Panc1 (cell line): Measurements from ENCODE around the gene SPATS2L. TPM values are rescaled to one million over a fixed set of nuclear protein-coding genes. Genes with fewer than 3 reads are reported as not detected.
A peak's percentile ranks its signal among the peaks of the same experiment; 100 is the strongest.

Experiments used
- ATAC-seq: fragments of 200-7000 bp; cut with Tn5 transposase; 2 replicates; pipeline ENCODE4 v1.9.1; 2020; ENCODE audit warnings: mild to moderate bottlenecking, moderate library complexity
- BruUV-seq: library from RNA; stranded (reverse); fragments of 400-500 nt; replicated peaks from 2 replicates; lab custom pipeline; 2021; lab: Mats Ljungman, UMichigan
- CTCF ChIA-PET: fragments of 300-600 bp; sonication (Branson Sonifier 250); formaldehyde crosslinking; loops from one replicate; lab custom pipeline; 2022; ENCODE audit warnings: antibody characterized with exemption; lab: Charles Lee
- POLR2A ChIA-PET: fragments of 300-600 bp; sonication (Branson Sonifier 250); formaldehyde crosslinking; loops from one replicate; lab custom pipeline; 2022; ENCODE audit warnings: antibody characterized with exemption; lab: Charles Lee
- DNase-seq: peaks from one replicate; pipeline ENCODE4 v3.0.0-alpha.2; 2010; ENCODE audit warnings: low read depth, low spot score
- H3K27ac ChIP-seq: 2 replicates; pipeline ENCODE4 v1.5.1; 2011; ENCODE audit warnings: mild to moderate bottlenecking, low read length, inconsistent platforms
- H3K27me3 ChIP-seq: fragments of 200-500 bp; sonication (Bioruptor generic); 2 replicates; pipeline ENCODE4 v1.6.0; 2014; ENCODE audit warnings: low read length, inconsistent platforms; ENCODE audit not compliant: control insufficient read depth, insufficient read depth
- H3K36me3 ChIP-seq: fragments of 200-500 bp; sonication (Bioruptor generic); 2 replicates; pipeline ENCODE4 v1.5.1; 2014; ENCODE audit warnings: inconsistent platforms, mild to moderate bottlenecking, low read length, moderate library complexity; ENCODE audit not compliant: control insufficient read depth, insufficient read depth
- H3K4me1 ChIP-seq: 2 replicates; pipeline ENCODE4 v1.5.1; 2011; ENCODE audit warnings: inconsistent platforms, mild to moderate bottlenecking, low read length, moderate library complexity; ENCODE audit not compliant: control insufficient read depth, insufficient read depth
- H3K4me3 ChIP-seq, 2 experiments: 2 replicates each; pipeline ENCODE4 v1.5.1; 2011 to 2012; ENCODE audit warnings: low read depth in 2 of 2, low read length in 2 of 2, mild to moderate bottlenecking in 2 of 2, inconsistent platforms in 1 of 2, moderate library complexity in 1 of 2
- H3K9me3 ChIP-seq: fragments of 200-500 bp; sonication (Bioruptor generic); 2 replicates; pipeline ENCODE4 v1.5.1; 2014; ENCODE audit warnings: low read depth, mild to moderate bottlenecking, inconsistent platforms, low read length, moderate library complexity; ENCODE audit not compliant: control insufficient read depth, insufficient read depth
- CTCF ChIP-seq: fragments of 450-650 bp; IDR thresholded peaks from 2 replicates; pipeline ENCODE4 v1.5.1; 2017; ENCODE audit warnings: mild to moderate bottlenecking
- POLR2AphosphoS5 ChIP-seq: IDR thresholded peaks from 2 replicates; pipeline ENCODE4 v1.6.1; 2012; ENCODE audit warnings: mild to moderate bottlenecking, low read depth, low read length, moderate library complexity
- REST ChIP-seq, 2 experiments: IDR thresholded peaks; 2 replicates each; pipeline ENCODE4 v1.6.1; 2011 to 2012; ENCODE audit warnings: low read depth in 2 of 2, control low read depth in 1 of 2, low read length in 1 of 2, mild to moderate bottlenecking in 1 of 2, moderate library complexity in 1 of 2; ENCODE audit not compliant: insufficient read depth in 1 of 2
- SIN3A ChIP-seq: IDR thresholded peaks from 2 replicates; pipeline ENCODE4 v1.6.1; 2012; ENCODE audit warnings: low read depth, mild to moderate bottlenecking, low read length, moderate library complexity, borderline replicate concordance; ENCODE audit not compliant: insufficient read depth
- TCF7L2 ChIP-seq: IDR thresholded peaks from 2 replicates; pipeline ENCODE4 v1.6.1; 2011; ENCODE audit warnings: mild to moderate bottlenecking, low read depth, low read length, inconsistent platforms
- in situ Hi-C: cut with HindIII; loops from 2 replicates; pipeline ENCODE4 v1.10.0; 2016; ENCODE audit warnings: low sequenced_read_pairs, low pct_unique_long_range_greater_than_20kb
- intact Hi-C: fragments of 100-400 bp; cut with micrococcal nuclease; formaldehyde crosslinking; loops from one replicate; pipeline ENCODE4 v1.10.0; 2022; ENCODE audit not compliant: unreplicated experiment
- total RNA-seq: library from RNA; stranded (reverse); gene quantifications from one replicate; pipeline ENCODE4 v1.2.1, GENCODE V29; 2021; ENCODE audit not compliant: unreplicated experiment

SPATS2L gene
- total RNA-seq, 1 experiment from 2014 or later = 282 TPM

GRCh38 chr2:200298816-200299215, 7.7 kb upstream of the SPATS2L start:
- CTCF ChIA-PET = no interaction called here
- peak overlapping the region; percentile 25; the same call in 1 of the 2 replicates for H3K27ac ChIP-seq
- no peaks in the 10 kb centered on the region for H3K9me3 ChIP-seq
- intact Hi-C loops (no loop called here), in situ Hi-C loops (no loop called here)
- no peak overlapping the region for H3K4me3 ChIP-seq
- no peaks in the 10 kb centered on the region for H3K36me3 ChIP-seq
- H3K27me3 ChIP-seq = no peaks in the 10 kb centered on the region
- BruUV-seq = no TSS peak
- POLR2A ChIA-PET = no interaction called here
- DNase-seq = no peak
- H3K4me1 ChIP-seq = peaks cover 33% of the 10 kb centered on the region
- TF ChIP-seq POLR2AphosphoS5 (no peak), CTCF (no peak), TCF7L2 (no peak), SIN3A (no peak), REST (IDR thresholded peaks at IDR 0.05; ENCODE audit: insufficient read depth in 1 of 2, low read depth in 2 of 2, low read length in 1 of 2) (no peak)
- ATAC-seq = no peak

GRCh38 chr2:200300065-200300464, 6.4 kb upstream of the SPATS2L start:
- Histone ChIP-seq H3K4me1 (peaks cover 43% of the 10 kb centered on the region), H3K27ac (peak overlapping the region; percentile 42)

More at GRCh38 chr2:200300065-200300464, 6.4 kb upstream of the SPATS2L start:
- BruUV-seq = no TSS peak
- in situ Hi-C loops (no loop called here), intact Hi-C loops (no loop called here)
- POLR2A ChIA-PET = no interaction called here
- DNase-seq (no peak), ATAC-seq (no peak)
- TF ChIP-seq CTCF = no peak
- Histone ChIP-seq H3K36me3 (no peaks in the 10 kb centered on the region), H3K27me3 (no peaks in the 10 kb centered on the region), H3K9me3 (no peaks in the 10 kb centered on the region), H3K4me3 (no peak overlapping the region)
- CTCF ChIA-PET = no interaction called here
